ENCODE data around the gene STRN3.

STRN3 gene

DNA sequence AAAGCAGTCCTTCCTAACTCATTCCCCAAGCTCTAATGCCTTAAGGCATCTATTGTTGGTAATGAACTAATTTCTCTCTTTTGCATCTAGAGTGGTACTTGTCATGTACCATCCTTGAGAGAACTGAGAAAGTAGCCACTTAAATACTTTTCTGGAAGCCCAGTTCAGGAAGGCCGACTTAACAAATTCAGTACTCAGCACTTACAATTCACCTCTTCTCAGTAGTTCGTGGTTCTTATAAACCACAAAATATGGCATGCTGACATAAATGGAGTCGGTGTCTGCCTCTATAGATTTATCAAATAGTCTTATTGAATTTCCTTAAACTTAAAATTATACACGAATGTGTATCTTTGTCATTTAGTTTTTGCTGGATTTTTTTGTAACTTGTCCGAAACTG lies 161.2 kb downstream of the STRN3 start:
- DNase-seq (ENCODE audit: low spot score): no peak
- TF ChIP-seq, protein P1, sequence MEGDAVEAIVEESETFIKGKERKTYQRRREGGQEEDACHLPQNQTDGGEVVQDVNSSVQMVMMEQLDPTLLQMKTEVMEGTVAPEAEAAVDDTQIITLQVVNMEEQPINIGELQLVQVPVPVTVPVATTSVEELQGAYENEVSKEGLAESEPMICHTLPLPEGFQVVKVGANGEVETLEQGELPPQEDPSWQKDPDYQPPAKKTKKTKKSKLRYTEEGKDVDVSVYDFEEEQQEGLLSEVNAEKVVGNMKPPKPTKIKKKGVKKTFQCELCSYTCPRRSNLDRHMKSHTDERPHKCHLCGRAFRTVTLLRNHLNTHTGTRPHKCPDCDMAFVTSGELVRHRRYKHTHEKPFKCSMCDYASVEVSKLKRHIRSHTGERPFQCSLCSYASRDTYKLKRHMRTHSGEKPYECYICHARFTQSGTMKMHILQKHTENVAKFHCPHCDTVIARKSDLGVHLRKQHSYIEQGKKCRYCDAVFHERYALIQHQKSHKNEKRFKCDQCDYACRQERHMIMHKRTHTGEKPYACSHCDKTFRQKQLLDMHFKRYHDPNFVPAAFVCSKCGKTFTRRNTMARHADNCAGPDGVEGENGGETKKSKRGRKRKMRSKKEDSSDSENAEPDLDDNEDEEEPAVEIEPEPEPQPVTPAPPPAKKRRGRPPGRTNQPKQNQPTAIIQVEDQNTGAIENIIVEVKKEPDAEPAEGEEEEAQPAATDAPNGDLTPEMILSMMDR (IDR thresholded peaks at IDR 0.05): no peak
- H3K4me3 ChIP-seq: no peak overlapping the region
- no peak overlapping the region for H3K27ac ChIP-seq

DNA sequence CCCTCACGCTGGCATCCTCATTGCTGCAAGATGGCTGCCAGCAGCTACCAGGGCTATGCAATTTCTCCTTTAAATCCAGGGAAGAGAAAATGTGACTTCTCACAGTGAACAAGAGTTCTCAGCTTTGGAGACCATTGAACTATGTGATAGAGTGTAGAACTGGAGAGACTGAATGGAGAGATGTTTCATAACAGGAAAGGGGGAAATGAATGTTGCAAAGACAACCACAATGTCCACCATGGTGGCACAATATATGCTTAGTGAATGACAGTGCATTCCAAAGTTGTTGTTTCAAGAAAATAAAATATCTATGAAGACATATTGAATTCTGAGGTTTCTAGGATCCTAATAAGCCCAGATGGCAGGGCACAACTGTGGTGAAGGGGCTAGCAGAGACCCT lies 165.0 kb downstream of the STRN3 start:
- no peak for DNase-seq (ENCODE audit: low spot score)
- TF ChIP-seq, protein P1 (IDR thresholded peaks at IDR 0.05): no peak
- Histone ChIP-seq H3K27ac (no peak overlapping the region), H3K4me3 (no peak overlapping the region)

DNA sequence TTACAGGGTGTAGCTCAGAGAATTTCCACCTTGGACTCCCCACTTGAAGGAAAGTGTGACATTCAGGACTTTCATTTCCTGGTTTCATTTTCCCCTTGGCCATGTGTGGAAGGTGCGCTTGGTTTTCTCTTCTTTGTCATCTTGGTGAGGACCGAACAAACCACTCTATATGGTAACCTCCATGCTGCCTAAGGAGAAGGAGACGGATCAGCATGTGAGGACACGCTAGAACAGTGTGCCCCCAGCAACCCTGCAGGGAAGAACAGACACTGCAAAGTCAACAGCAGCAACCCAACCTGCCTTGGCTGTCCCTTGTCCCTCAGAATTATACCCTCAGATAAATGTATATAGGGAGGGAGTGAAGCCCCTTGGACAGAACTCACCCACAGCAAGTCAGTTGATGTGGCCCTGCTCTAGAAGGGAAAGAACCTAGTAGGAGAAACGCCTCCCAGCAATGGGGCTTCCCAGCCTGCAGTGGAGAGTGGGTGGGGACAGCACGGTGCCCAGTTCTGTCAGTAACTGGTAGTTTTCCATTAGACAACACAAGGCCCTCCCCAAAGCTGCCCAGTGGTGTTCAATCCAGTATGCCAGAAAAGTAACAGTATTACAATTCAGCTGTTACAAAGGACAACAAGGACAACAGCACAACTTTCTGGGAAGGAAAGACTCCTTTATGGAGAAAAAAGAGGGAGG lies 170.7 kb downstream of the STRN3 start:
- no peak for DNase-seq (ENCODE audit: low spot score)
- TF ChIP-seq, protein P1 (IDR thresholded peaks at IDR 0.05): no peak
- H3K27ac ChIP-seq: no peak overlapping the region

DNA sequence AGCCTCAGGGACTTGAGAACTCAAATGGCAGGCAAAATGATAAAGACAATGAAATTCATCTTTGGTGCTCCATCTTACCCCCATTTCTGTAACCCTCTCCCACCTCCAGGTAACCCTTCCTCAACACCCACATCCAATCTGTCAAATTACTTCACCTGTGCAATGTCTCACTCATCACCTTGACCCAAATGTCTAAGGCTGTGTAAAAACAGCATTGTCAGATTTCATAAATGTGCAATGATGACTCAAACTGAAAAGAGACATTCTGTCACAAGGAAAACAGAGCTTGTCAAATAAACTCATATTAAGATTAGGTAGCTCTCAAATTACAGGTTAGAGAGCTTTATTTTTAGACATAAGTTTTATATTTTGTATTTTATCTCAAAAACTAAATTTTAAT lies 171.7 kb downstream of the STRN3 start:
- no peak for DNase-seq (ENCODE audit: low spot score)
- Histone ChIP-seq H3K4me3 (no peak overlapping the region), H3K27ac (no peak overlapping the region)
- TF ChIP-seq, protein P1 (IDR thresholded peaks at IDR 0.05): no peak

More for the DNA sequence above, 170.7 kb downstream of the STRN3 start:
- H3K4me3 ChIP-seq: no peak overlapping the region

DNA sequence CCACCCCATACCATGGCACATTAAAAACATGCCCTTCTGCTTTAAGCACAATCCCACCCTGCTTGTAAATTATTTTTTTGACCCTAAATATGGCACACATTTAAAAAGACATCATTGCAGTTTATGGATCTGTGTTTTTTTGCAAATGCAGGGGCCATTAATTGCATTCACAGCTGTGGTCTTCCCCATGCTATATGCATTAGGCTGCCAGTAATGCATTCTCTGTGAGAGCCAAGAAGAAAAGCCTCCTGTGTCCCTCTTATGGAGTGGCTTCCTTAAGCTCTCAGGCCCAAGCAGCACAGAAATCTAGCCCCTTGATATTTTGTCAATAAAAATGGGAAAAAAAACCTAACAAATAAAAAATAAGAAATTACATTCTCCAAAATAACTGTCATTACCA lies 172.2 kb downstream of the STRN3 start:
- TF ChIP-seq, protein P1 (IDR thresholded peaks at IDR 0.05): no peak
- no peak overlapping the region for H3K27ac ChIP-seq
- DNase-seq (ENCODE audit: low spot score): no peak
- no peak overlapping the region for H3K4me3 ChIP-seq

DNA sequence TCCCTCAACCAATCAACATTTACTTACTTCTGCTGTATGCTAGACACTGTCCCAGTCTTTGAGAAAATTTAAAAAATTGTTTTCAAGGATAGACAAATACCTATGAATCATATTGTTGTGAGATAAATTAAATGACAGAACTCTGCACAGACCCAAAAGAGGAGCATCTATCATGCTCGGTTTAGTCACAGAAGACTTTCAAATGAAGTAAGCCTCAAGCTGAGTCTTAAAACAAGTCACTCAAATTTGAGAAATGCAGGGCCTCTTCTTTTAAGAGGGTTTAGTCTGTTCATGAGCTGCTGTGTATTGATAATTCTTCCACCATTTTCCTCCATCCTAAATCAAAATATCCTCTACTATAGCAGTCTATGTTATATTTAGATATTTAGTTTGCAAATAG lies 176.2 kb downstream of the STRN3 start:
- TF ChIP-seq, protein P1 (IDR thresholded peaks at IDR 0.05): no peak
- no peak overlapping the region for H3K27ac ChIP-seq
- no peak for DNase-seq (ENCODE audit: low spot score)
- H3K4me3 ChIP-seq: no peak overlapping the region

DNA sequence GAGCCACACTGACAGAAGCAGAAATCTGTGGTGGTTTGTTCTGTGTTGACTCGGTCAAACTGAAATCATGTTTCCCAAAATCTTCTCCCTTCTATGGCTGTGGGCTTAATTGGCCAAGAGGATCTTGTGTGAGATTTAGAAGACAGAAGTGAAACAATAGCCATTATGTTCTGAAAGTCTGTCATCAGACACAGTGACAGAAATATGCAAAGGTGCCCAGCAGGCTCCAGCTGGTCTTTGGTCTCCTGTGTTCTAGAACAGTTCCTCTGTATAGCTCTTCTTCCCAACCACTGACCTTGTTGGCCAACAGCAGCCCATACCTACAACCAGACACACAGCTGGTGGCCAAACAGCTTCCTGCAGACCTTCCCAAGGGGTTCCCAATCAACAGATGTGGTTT lies 176.8 kb downstream of the STRN3 start:
- TF ChIP-seq, protein P1 (IDR thresholded peaks at IDR 0.05): no peak
- H3K4me3 ChIP-seq: no peak overlapping the region

More for the DNA sequence above, 176.8 kb downstream of the STRN3 start:
- H3K27ac ChIP-seq: no peak overlapping the region
- no peak for DNase-seq (ENCODE audit: low spot score)

Measured in coronary artery (tissue), 2 donors.